CD14-positive monocyte (primary cell): Measurements from ENCODE around the gene LENG1. TPM values are rescaled to one million over a fixed set of nuclear protein-coding genes. Genes with fewer than 3 reads are reported as not detected.
A peak's percentile ranks its signal among the peaks of the same experiment; 100 is the strongest.

ENCODE experiments used
- DNase-seq, 3 donors: peaks; one replicate each; pipeline ENCODE4 v3.0.0-alpha.2; 2011 to 2022
- H2AFZ ChIP-seq: 2 replicates; pipeline ENCODE4 v1.6.0; 2012; ENCODE audit warnings: mild to moderate bottlenecking, low read depth, low read length, inconsistent platforms; ENCODE audit not compliant: insufficient read depth, poor library complexity, severe bottlenecking
- H3K27ac ChIP-seq, 2 donors: 1 replicate in 1 of 2; 2 replicates in 1 of 2; pipeline ENCODE4 v1.5.1; 2012 to 2013; ENCODE audit warnings: low read length in 2 of 2, control low read depth in 1 of 2, inconsistent platforms in 1 of 2, low read depth in 1 of 2, mild to moderate bottlenecking in 1 of 2
- H3K27me3 ChIP-seq, 2 donors: one replicate each; pipeline versions ENCODE4 v1.6.0 to v1.6.1; 2011 to 2013; ENCODE audit warnings: low read length in 2 of 2; ENCODE audit not compliant: control insufficient read depth in 2 of 2, insufficient read depth in 2 of 2
- H3K36me3 ChIP-seq, 2 donors: replicated peaks in 1 of 2; 1 replicate in 1 of 2; 2 replicates in 1 of 2; pipeline versions ENCODE4 v1.5.1 to v1.6.1; 2012 to 2013; ENCODE audit warnings: low read length in 2 of 2, control low read depth in 1 of 2, inconsistent platforms in 1 of 2, mild to moderate bottlenecking in 1 of 2; ENCODE audit not compliant: insufficient read depth in 2 of 2, control insufficient read depth in 1 of 2
- H3K4me1 ChIP-seq, 2 donors: 1 replicate in 1 of 2; 2 replicates in 1 of 2; pipeline versions ENCODE4 v1.5.1 to v1.6.1; 2012 to 2013; ENCODE audit warnings: low read length in 2 of 2, control low read depth in 1 of 2, inconsistent platforms in 1 of 2, mild to moderate bottlenecking in 1 of 2, moderate library complexity in 1 of 2; ENCODE audit not compliant: insufficient read depth in 2 of 2, control insufficient read depth in 1 of 2
- H3K4me2 ChIP-seq: replicated peaks from 2 replicates; pipeline ENCODE3; 2012; ENCODE audit warnings: low read length, moderate library complexity, mild to moderate bottlenecking; ENCODE audit not compliant: poor library complexity, severe bottlenecking; ENCODE audit errors: extremely low read depth
- H3K4me3 ChIP-seq, 3 experiments: fragments of 200-600 bp in 1 of 3; sonication (generic) in 1 of 3; replicated peaks in 1 of 3; 1 replicate in 2 of 3; 2 replicates in 1 of 3; pipeline ENCODE4 v1.5.1; 2011 to 2013; ENCODE audit warnings: low read length in 3 of 3, mild to moderate bottlenecking in 3 of 3, control low read depth in 2 of 3, low read depth in 2 of 3, inconsistent platforms in 1 of 3, moderate library complexity in 1 of 3
- H3K79me2 ChIP-seq: 2 replicates; pipeline ENCODE4 v1.6.0; 2012; ENCODE audit warnings: mild to moderate bottlenecking, control low read depth, inconsistent platforms, low read length, moderate library complexity; ENCODE audit not compliant: insufficient read depth
- H3K9ac ChIP-seq: 2 replicates; pipeline ENCODE4 v1.6.0; 2017; ENCODE audit warnings: low read length, mild to moderate bottlenecking; ENCODE audit not compliant: insufficient read depth, poor library complexity, severe bottlenecking
- H3K9me3 ChIP-seq, 2 donors: replicated peaks in 1 of 2; 1 replicate in 1 of 2; 2 replicates in 1 of 2; pipeline versions ENCODE4 v1.5.1 to v1.6.1; 2012 to 2013; ENCODE audit warnings: low read length in 2 of 2, control low read depth in 1 of 2; ENCODE audit not compliant: control insufficient read depth in 1 of 2, insufficient read depth in 1 of 2
- H4K20me1 ChIP-seq: 2 replicates; pipeline ENCODE4 v1.6.0; 2012; ENCODE audit warnings: mild to moderate bottlenecking, low read length, control low read depth, moderate library complexity; ENCODE audit not compliant: insufficient read depth
- H3K27ac Mint-ChIP-seq, 7 donors: one replicate each; pipeline ENCODE4 v1.8.0; 2020; ENCODE audit warnings: mild to moderate bottlenecking in 7 of 7, mixed read lengths in 7 of 7, moderate library complexity in 6 of 7, inconsistent platforms in 2 of 7
- H3K27me3 Mint-ChIP-seq, 3 donors: one replicate each; pipeline ENCODE4 v1.8.0; 2021 to 2022; ENCODE audit warnings: low read depth in 3 of 3, mild to moderate bottlenecking in 3 of 3, mixed read lengths in 3 of 3, moderate library complexity in 3 of 3, inconsistent platforms in 1 of 3
- H3K36me3 Mint-ChIP-seq, 2 donors: one replicate each; pipeline ENCODE4 v1.8.0; 2020; ENCODE audit warnings: mixed read lengths in 2 of 2, inconsistent platforms in 1 of 2, mild to moderate bottlenecking in 1 of 2
- H3K4me1 Mint-ChIP-seq: one replicate; pipeline ENCODE4 v1.8.0; 2020; ENCODE audit warnings: mild to moderate bottlenecking, mixed read lengths
- H3K4me3 Mint-ChIP-seq, 2 donors: one replicate each; pipeline ENCODE4 v1.8.0; 2020; ENCODE audit warnings: mild to moderate bottlenecking in 2 of 2, mixed read lengths in 2 of 2, moderate library complexity in 1 of 2
- H3K9me3 Mint-ChIP-seq, 7 donors: one replicate each; pipeline ENCODE4 v1.8.0; 2020 to 2022; ENCODE audit warnings: mixed read lengths in 7 of 7, mild to moderate bottlenecking in 6 of 7, moderate library complexity in 6 of 7, inconsistent platforms in 2 of 7
- WGBS: methylation state at CpG from one replicate; pipeline ENCODE4 v1.1.5; 2013; ENCODE audit warnings: missing lambda C conversion rate; ENCODE audit not compliant: insufficient coverage; 5-methylcytosine and 5-hydroxymethylcytosine counted together
- intact Hi-C, 2 donors: fragments of 100-400 bp; cut with micrococcal nuclease; formaldehyde crosslinking; loops; one replicate each; pipeline versions ENCODE4 v1.15.0 to v1.15.1; 2023
- polyA plus RNA-seq, 3 donors: library from polyadenylated mRNA; depleted of rRNA in 1 of 3; unstranded in 2 of 3; stranded (reverse) in 1 of 3; fragments of 300-500 nt in 2 of 3; fragments of >200 nt in 1 of 3; fragmentation: Illumina TruSeq in 2 of 3; gene quantifications; 1 replicate in 2 of 3; 2 replicates in 1 of 3; pipeline ENCODE4 v1.2.3, GENCODE V29; 2012 to 2021
- TF ChIP-seq, protein P1 (sequence below): fragments of 200-600 bp; IDR thresholded peaks from one replicate; pipeline ENCODE4 v1.8.0; 2022; ENCODE audit warnings: antibody characterized with exemption, mild to moderate bottlenecking

Gene LENG1
- polyA plus RNA-seq, 3 donors: 3.4 to 5.4 (median 4.2) TPM

GRCh38 chr19:54141356-54141755 is 18.2 kb downstream of the LENG1 start:
- intact Hi-C loops: no loop called here
- TF ChIP-seq, protein P1, sequence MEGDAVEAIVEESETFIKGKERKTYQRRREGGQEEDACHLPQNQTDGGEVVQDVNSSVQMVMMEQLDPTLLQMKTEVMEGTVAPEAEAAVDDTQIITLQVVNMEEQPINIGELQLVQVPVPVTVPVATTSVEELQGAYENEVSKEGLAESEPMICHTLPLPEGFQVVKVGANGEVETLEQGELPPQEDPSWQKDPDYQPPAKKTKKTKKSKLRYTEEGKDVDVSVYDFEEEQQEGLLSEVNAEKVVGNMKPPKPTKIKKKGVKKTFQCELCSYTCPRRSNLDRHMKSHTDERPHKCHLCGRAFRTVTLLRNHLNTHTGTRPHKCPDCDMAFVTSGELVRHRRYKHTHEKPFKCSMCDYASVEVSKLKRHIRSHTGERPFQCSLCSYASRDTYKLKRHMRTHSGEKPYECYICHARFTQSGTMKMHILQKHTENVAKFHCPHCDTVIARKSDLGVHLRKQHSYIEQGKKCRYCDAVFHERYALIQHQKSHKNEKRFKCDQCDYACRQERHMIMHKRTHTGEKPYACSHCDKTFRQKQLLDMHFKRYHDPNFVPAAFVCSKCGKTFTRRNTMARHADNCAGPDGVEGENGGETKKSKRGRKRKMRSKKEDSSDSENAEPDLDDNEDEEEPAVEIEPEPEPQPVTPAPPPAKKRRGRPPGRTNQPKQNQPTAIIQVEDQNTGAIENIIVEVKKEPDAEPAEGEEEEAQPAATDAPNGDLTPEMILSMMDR: no peak
- Histone ChIP-seq H2AFZ (no peak overlapping the region), H3K4me3 (no peak overlapping the region), H3K27me3 (no peaks in the 10 kb centered on the region), H4K20me1 (peaks cover 83% of the 10 kb centered on the region), H3K4me2 (no peak overlapping the region), H3K9ac (no peak overlapping the region), H3K4me1 (peaks cover 20 to 31% of the 10 kb centered on the region in 2 donors), H3K79me2 (peaks cover 59% of the 10 kb centered on the region), H3K9me3 (no peaks in the 10 kb centered on the region), H3K36me3 (peaks cover 64 to 73% of the 10 kb centered on the region in 2 donors), H3K27ac (no peak overlapping the region)
- Mint-ChIP-seq H3K27me3 (peaks cover 0 to 4% (median 0%) of the 10 kb centered on the region in 3 donors), H3K36me3 (peaks cover 54 to 63% of the 10 kb centered on the region in 2 donors), H3K4me1 (peaks cover 31% of the 10 kb centered on the region), H3K27ac (peak overlapping the region in 2 of 7 donors; percentile 36 to 60), H3K9me3 (peaks cover 0 to 2% (median 0%) of the 10 kb centered on the region in 7 donors), H3K4me3 (no peak overlapping the region)
- WGBS: no CpG with 5 or more reads among the region's 3 CpGs
- no peak for DNase-seq

GRCh38 chr19:54138489-54139256 is 20.8 kb downstream of the LENG1 start:
- WGBS: 47% methylated on average over 17 of the region's 31 CpGs
- Histone ChIP-seq H3K9me3 (no peaks in the 10 kb centered on the region), H3K4me1 (peaks cover 28 to 39% of the 10 kb centered on the region in 2 donors), H3K4me2 (peak overlapping the region; percentile 93), H3K27me3 (peaks cover 0 to 3% of the 10 kb centered on the region in 2 donors), H2AFZ (peak overlapping the region; percentile 70), H3K79me2 (peaks cover 59% of the 10 kb centered on the region), H3K4me3 (peak overlapping the region; percentile 66 to 92 (median 87)), H3K27ac (peak overlapping the region in 1 of 2 donors; percentile 91), H3K36me3 (peaks cover 37 to 46% of the 10 kb centered on the region in 2 donors), H3K9ac (peak overlapping the region; percentile 100), H4K20me1 (peaks cover 56% of the 10 kb centered on the region)
- Mint-ChIP-seq H3K4me3 (peak overlapping the region; percentile 82 to 86), H3K9me3 (peaks cover 0 to 2% (median 0%) of the 10 kb centered on the region in 7 donors), H3K4me1 (peaks cover 38% of the 10 kb centered on the region), H3K36me3 (peaks cover 27 to 37% of the 10 kb centered on the region in 2 donors), H3K27ac (peak overlapping the region; percentile 78 to 95 (median 87)), H3K27me3 (peaks cover under 1 to 12% (median 2%) of the 10 kb centered on the region in 3 donors)
- intact Hi-C loops: no loop called here
- TF ChIP-seq, protein P1: no peak
- peak in 1 of 3 donors; percentile 18 for DNase-seq
